COLO668 (cell line): ENCODE data around the gene HAAO.
"Not testable (repeated sequence)": the region's sequence is repeated elsewhere in the genome, so short reads cannot be mapped to it uniquely, and the experiment has no call there.

Source experiments
- DNase-seq: peaks from one replicate; lab custom pipeline; 2025; ENCODE audit not compliant: unreplicated experiment; lab: John Stamatoyannopoulos, UW

Gene HAAO

GRCh38 chr2:42792583-42793333, at the start of gene HAAO:
Gene HAAO, minus strand, starts transcription at chr2:42792583. Its CDS starts 47 bp downstream, at chr2:42792536.
- peak; percentile 30 for DNase-seq

DNA sequence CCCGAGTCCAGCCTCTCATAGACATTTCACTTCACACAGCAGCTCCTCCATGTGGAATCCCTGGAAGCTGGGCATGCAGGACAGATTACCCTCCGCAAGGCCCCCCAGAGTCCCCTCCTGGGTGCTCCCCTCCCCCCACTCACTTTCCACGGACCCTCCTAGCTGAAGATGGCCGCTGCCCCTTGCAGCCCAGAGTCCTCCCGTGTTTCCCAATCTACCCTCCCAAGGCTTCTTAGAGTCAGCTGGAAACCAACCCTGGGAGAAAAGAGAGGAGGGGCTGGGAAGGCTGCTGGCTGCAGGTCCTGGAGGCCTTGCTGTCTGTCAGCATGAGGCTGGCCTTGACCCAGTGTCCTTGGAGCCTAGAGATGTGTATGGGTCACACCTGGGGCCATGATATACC, 49.0 kb upstream of the HAAO start:
- no peak for DNase-seq

DNA sequence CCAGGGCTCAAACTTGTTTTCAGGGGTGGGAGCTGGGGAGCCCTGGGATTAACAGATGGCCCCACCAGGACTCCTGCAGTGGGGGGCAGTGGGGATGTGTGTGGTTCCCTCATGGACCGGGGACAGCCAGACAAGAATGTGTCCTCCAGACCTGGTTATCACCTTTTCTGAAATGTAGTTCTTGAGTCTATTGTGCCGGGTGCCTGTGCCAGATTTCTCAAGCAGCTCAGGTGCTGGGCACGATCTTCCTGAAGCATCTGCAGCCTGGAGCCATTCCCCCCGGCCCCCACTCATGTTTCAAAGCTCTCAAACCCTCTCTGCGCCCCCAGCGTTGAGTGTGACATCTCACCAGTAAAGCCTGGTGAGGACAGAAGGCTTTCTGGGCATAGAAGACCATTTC, 48.4 kb upstream of the HAAO start:
- no peak for DNase-seq

DNA sequence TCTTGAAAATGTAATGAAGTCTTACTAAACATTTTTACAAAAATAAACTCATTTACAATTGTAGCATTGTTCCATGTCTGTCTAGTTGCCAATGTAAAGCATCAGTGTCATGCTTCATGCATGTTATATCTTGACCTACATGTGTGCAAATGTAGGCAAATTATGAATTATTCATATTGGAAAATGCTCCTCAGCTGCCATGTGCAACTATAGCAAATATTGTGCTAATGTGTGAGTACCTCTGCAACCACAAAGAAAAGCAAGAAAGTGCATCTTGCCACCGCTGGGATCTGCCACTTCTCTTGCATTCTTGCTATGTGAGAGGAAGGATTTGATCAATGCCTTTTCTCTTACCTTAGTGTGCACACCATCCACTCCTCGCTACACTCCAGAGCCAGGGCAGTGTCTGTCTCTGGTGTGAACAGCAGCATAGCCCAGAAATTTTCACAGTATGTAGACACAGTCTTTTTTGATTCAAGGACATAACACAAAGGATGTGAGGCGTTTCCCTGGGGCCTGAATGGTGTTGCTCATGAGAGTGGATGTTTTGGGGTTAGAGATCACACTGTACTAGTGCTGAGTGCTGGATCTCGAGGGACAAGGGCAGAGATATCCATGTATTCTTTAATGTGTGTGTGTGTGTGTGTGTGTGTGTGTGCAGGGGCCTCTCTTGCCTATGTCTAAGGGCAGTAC, 47.6 kb upstream of the HAAO start:
- DNase-seq: no peak

GRCh38 chr2:42838133-42838532, 45.8 kb upstream of the HAAO start:
- DNase-seq: no peak

- DNase-seq: no peak
Observed at GRCh38 chr2:42835577-42836371, 43.4 kb upstream of the HAAO start.

GRCh38 chr2:42834161-42834560, 41.8 kb upstream of the HAAO start:
- no peak for DNase-seq

GRCh38 chr2:42832289-42832634, 39.9 kb upstream of the HAAO start:
- no peak for DNase-seq

DNA sequence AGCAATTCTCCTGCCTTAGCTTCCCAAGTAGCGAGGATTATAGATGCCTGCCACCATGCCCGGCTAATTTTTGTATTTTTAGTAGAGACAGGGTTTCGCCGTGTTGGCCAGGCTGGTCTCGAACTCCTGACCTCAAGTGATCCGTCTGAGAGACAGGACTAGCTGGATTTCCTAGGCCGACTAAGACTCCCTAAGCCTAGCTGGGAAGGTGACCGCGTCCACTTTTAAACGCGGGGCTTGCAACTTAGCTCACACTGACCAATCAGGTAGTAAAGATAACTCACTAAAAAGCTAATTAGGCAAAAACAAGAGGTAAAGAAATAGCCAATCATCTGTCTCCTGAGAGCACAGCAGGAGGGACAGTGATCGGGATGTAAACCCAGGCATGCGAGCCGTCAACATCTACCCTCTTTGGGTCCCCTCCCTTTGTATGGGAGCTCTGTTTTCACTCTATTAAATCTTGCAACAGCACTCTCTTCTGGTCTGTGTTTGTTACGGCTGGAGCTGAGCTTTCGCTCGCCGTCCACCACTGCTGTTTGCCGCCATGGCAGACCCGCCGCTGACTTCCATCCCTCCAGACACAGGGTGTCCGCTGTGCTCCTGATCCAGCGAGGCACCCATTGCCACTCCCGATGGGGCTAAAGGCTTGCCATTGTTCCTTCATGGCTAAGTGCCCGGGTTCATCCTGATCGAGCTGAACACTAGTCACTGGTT, 39.3 kb upstream of the HAAO start:
- DNase-seq: not testable (repeated sequence)

DNA sequence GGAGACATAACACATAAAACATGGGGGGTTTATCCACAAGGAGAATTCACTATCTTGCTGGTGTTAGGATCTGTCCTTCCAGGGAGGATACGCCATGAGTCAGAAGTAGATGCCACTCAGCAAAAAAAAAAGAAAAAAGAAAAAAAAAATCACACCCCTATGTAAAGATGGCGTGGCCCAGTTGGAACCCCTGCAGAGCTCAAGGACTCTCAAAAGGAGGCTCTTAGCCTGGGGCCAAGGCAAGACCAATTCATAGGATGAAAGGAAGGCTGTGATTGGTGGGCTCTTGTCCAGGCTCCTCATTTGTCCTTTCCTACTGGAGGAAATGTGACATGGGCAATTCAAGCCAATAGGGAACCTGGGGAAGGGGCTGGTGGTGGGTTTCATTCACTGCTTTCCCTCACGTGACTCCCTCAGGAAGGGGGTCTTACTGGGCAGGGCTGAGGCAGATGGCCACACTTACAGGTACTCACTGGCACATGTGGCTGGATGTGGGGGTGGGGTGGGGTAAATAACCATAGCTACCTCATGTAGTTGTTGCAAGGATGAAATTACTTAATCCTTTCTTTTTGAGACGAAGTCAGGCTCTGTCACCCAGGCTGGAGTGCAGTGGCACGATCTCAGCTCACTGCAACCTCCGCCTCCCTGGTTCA, 38.7 kb upstream of the HAAO start:
- no peak for DNase-seq

DNA sequence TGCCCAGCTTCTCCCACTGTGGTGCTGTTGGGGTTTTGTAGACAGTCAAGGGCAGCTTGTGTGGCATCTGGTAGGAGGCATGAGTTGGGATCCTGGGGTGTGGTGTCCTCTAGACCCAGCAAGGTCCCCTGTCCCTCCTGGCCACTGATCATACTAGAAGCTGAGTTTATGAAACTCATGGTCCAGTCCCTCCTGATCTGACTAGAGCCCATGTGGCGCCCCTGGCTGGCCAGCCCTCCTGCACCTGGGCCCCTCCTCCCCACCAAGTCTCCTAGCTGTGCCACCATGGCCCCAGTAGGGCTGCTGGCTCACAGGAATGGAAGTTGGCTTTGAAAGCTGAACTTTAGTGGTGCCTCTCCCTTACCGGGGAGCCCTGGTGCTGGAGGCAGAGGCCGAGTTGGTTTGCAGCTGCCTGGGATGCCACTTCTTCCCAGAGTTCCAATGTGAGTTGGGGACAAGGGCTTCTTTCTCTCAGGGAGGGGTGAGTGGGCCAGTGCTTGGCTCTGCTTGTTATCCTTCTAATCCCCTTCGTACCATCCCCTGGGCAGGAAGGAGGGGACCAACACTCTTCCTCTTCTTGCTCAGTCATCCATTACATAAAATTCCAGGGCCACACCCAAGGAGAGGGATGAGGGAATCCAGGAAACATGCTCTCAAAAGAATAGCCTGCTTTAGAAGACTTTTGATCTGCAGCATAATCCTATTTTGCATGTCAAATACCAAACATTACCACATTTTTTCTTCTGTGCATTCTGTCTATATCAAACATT, 37.5 kb upstream of the HAAO start:
- DNase-seq: no peak

- peak; percentile 67 for DNase-seq
Observed at GRCh38 chr2:42828487-42829425, 36.4 kb upstream of the HAAO start.

DNA sequence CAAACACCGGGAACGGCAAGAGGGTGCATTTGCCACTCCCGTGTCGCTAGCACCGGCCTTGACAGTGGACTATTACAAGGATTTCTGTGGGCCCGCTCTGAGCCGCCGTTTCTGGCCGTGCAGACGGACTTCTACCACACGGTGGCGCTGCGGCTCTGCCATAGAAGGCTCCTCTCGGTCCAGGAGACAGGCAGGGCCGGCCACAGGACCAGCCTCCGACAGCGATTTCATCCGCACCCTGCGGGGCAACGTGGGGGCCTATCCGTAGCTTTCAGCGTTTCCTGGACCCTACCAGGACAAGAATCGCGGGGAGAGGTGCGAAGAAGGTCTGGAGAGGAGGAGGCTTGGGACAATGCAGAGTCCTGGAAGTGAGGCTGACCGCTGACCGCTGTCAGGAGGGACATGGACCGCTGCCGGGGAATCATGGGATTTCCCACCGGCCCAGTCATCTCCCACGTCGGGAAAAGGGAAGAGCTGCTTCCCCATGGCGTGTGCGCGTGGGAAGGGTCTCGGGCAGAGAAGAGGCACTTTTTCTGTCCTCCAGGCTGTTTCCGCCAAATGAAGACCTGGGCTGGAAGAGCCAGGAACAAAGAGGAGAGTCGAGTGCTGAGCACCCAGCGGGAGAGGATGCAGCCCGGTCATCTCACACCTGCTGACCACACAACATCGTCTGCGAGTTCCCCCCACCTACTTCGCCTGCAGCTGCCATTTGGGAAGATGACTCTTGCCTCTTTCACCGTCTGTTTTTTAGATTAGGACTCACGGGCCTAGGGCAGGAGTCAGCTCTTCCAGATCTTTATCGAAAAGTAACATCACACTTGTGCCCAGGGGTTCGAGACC, 35.5 kb upstream of the HAAO start:
- peak; percentile 90 for DNase-seq

- DNase-seq: no peak
Observed at GRCh38 chr2:42826231-42826630, 33.8 kb upstream of the HAAO start.

- no peak for DNase-seq
Observed at GRCh38 chr2:42824454-42824807, 32.0 kb upstream of the HAAO start.

GRCh38 chr2:42823744-42824453, 31.5 kb upstream of the HAAO start:
- DNase-seq: no peak

DNA sequence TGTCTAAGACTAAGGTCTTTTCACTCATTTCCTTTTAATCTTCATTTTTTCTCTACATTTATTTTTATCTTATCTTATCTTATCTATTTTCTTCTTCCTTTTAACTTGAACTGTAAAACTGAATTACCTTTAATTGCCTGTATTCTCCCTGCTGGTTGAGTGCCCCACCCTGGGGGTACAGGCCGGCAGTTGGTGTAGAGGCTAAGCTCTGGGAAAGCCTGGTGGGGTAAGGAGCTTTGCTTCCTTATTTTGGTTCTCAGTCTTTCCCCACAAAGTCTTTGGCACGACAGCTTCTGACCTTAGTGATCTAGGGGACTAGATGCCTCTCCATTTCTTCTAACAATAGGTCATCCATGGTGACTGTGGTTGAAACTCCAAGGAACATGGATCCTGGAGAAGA, 26.8 kb upstream of the HAAO start:
- no peak for DNase-seq

- DNase-seq: no peak
Observed at GRCh38 chr2:42815726-42816125, 23.3 kb upstream of the HAAO start.
